T-helper 2 cell treated with Interferon-gamma antibody and Interleukin-4, amounts not matched to agents 5 μg/mL and 100 μg/mL, for 36 hours (primary cell): Measurements from ENCODE around the gene RGS5.

ENCODE experiments used
- DNase-seq: peaks from one replicate; pipeline ENCODE4 v3.0.0; 2021; ENCODE audit warnings: low spot score
- H3K27ac Mint-ChIP-seq: one replicate; pipeline ENCODE4 v1.8.0; 2021; ENCODE audit warnings: mild to moderate bottlenecking, mixed read lengths
- H3K27me3 Mint-ChIP-seq: one replicate; pipeline ENCODE4 v1.8.0; 2021; ENCODE audit warnings: low read depth, mixed read lengths
- H3K36me3 Mint-ChIP-seq: one replicate; pipeline ENCODE4 v1.8.0; 2021; ENCODE audit warnings: low read depth, mixed read lengths
- H3K4me1 Mint-ChIP-seq: one replicate; pipeline ENCODE4 v1.8.0; 2021; ENCODE audit warnings: low read depth, mixed read lengths
- H3K4me3 Mint-ChIP-seq: one replicate; pipeline ENCODE4 v1.8.0; 2022; ENCODE audit warnings: mild to moderate bottlenecking, moderate library complexity, mixed read lengths
- H3K9me3 Mint-ChIP-seq: one replicate; pipeline ENCODE4 v1.8.0; 2021; ENCODE audit warnings: mixed read lengths

The RGS5 gene

DNA sequence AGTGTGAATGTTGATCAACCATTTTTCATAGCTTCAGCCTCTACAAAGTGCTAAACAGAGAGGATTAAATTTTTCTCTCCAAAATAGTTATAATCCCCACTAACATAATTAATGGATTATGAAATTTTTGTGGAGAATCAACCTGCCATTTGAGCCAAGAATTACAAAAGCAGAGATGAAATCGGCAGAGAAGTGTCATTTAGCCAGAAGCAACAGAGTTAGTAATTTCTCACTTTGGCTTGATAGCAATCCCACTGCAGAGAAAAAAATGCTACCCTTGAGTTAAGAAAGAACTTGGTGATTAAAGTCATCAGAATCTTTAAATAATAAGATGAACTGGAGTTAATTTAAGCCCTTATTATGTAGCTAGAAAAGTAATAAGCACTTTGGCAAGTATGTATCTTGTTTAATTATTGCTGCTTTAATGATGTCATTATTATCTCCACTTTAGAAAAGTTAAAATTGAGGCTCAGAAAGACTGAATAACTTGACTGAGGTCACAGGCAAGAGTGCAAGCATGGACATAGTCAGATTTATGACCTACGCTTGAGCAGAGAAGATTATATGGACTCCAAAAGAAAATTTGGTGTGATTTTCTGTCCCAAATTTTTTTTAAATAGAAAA is 96.2 kb downstream of the RGS5 start:
- Mint-ChIP-seq H3K4me1 (no peaks in the 10 kb centered on the region), H3K27me3 (peaks cover 3% of the 10 kb centered on the region), H3K9me3 (no peaks in the 10 kb centered on the region), H3K4me3 (no peak overlapping the region), H3K36me3 (no peaks in the 10 kb centered on the region), H3K27ac (no peak overlapping the region)
- DNase-seq = no peak

DNA sequence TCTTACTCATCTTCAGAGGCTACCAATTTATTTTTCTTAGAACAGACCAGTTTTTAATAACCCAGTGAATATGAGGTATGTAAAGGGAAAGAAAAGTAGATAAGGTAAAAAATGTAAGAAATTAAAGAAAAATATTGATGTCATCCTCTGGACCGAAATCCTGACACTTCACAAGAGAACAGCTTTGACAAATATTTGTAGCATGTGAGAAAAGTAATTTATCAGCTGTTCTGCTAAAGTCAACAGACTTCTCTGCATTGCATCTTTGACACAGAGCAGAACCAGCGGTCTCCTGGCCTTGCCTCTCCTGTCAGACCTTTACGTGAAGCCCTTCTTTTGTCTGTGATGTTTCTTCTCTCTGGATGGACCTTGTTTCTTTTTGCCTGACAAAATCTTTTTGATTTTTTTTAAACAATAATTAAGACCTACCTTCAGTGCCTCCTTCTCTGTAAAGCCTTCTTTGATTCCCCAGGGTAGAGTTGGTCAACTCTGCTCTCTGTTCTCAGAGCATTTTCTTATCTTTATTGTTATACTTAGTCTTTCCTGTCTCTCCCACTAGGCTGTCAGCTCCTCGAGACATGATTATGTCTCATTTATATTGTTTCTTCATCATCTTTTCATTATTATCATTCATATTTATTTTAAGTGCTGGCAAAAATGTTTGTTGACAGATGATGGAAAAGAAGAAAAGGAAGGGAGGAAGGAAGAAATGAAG is 98.2 kb downstream of the RGS5 start:
- Mint-ChIP-seq H3K27ac (no peak overlapping the region), H3K4me3 (no peak overlapping the region)

DNA sequence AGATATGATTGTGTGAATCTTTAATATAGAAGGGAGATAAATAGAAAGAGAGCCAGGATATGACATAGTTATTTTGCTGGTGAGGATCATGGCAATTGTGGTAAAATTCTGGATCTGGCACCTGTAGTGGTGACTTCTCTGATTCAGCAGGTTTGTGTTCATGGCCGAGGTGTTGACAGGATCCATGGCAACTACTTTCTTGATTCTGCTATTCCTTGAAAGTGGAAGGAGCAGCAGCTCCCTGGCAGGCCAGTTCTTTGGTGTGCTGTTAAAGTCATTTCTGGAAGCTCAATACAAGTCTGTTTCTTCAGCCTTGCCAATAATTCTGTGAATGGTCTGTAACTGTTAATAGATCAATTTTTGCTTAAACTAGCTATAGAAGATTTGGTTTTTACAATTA is 100.1 kb downstream of the RGS5 start:
- H3K27me3 Mint-ChIP-seq = peaks cover 3% of the 10 kb centered on the region
- H3K36me3 Mint-ChIP-seq = no peaks in the 10 kb centered on the region
- no peak for DNase-seq
- no peak overlapping the region for H3K27ac Mint-ChIP-seq
- no peaks in the 10 kb centered on the region for H3K9me3 Mint-ChIP-seq
- H3K4me3 Mint-ChIP-seq = no peak overlapping the region
- H3K4me1 Mint-ChIP-seq = no peaks in the 10 kb centered on the region

More for the DNA sequence above, 98.2 kb downstream of the RGS5 start:
- no peak for DNase-seq
- Mint-ChIP-seq H3K36me3 (no peaks in the 10 kb centered on the region), H3K27me3 (peaks cover 3% of the 10 kb centered on the region), H3K9me3 (no peaks in the 10 kb centered on the region), H3K4me1 (no peaks in the 10 kb centered on the region)

DNA sequence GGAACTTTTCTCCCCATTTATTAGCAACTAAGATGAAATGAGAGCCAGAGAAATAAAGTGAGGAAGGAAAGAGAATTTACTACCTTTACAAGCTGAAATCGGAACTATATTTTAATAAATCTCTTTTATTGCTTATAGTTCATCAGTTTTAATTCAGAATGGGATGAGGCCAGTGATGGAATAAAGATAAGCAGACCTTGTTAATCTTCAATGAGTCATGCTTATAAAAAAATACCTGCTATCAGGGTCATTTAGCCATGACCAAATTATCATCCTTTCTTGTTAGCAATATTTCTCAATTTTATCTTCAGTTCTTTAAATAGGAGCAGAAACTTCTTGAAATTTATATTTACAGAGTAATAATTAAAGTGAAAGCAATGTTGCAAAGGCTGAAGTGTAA is 107.5 kb downstream of the RGS5 start:
- no peaks in the 10 kb centered on the region for H3K4me1 Mint-ChIP-seq
- H3K36me3 Mint-ChIP-seq = no peaks in the 10 kb centered on the region
- H3K9me3 Mint-ChIP-seq = no peaks in the 10 kb centered on the region
- H3K4me3 Mint-ChIP-seq = no peak overlapping the region
- H3K27ac Mint-ChIP-seq = no peak overlapping the region
- no peaks in the 10 kb centered on the region for H3K27me3 Mint-ChIP-seq
- no peak for DNase-seq

DNA sequence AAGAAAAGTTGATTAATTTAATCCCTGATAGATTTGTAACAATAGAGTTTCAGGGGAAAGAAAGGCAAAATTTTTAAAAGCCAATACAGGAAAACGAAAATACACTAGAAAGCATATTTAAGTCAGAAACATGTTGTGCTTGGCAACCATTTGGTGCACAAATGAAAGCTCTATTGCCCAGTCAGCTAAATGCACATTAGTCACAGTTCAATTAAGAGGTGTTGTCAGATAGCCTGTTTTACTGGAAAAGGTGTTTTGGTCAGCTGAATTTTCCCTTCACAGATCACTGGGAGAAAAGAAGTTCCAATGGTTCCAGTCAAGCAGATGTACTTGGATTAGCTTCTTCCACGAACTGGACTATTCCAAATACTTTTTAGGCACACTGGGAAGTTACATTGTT is 108.1 kb downstream of the RGS5 start:
- Mint-ChIP-seq H3K9me3 (no peaks in the 10 kb centered on the region), H3K27me3 (no peaks in the 10 kb centered on the region)

DNA sequence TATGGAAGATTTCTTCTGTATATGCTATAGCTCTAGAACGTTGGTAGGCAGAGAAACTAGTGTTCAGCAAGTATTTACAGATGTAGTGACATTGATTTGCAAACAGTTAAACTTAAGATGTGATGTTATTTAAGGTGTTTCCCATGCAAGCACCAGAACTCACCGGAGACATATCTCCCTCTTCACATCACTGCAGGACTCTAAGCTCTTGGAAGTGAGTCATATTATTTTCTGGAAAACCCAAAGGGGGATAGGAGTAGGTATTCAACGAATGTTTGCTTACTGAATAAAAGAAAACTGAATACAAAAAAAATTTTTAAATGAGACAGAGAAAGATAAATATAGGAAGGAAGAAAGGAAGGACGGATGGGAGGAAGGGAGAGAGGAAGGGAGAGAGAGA is 108.5 kb downstream of the RGS5 start:
- H3K4me1 Mint-ChIP-seq = no peaks in the 10 kb centered on the region
- no peaks in the 10 kb centered on the region for H3K36me3 Mint-ChIP-seq
- H3K9me3 Mint-ChIP-seq = no peaks in the 10 kb centered on the region
- no peak for DNase-seq
- H3K27ac Mint-ChIP-seq = no peak overlapping the region
- no peak overlapping the region for H3K4me3 Mint-ChIP-seq
- no peaks in the 10 kb centered on the region for H3K27me3 Mint-ChIP-seq

More for the DNA sequence above, 108.1 kb downstream of the RGS5 start:
- Mint-ChIP-seq H3K4me1 (no peaks in the 10 kb centered on the region), H3K27ac (no peak overlapping the region), H3K36me3 (no peaks in the 10 kb centered on the region), H3K4me3 (no peak overlapping the region)
- no peak for DNase-seq

DNA sequence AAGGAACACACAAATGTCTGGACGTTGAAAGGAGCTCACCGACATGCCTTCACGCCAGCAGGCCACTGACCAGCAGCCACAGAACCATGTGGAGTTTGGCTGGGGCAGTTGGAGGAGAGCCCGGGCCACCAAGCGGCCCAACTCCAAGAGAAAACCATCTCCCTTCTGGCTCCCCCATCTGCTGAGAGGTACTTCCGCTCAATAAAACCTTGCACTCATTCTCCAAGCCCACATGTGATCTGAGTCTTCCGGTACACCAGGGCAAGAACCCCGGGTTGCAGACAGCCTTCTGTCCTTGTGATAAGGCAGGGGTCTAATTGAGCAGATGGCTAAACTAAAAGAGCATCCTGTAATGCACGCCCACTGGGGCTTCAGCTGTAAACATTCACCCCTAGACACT is 109.1 kb downstream of the RGS5 start:
- Mint-ChIP-seq H3K27me3 (no peaks in the 10 kb centered on the region), H3K9me3 (no peaks in the 10 kb centered on the region), H3K27ac (no peak overlapping the region), H3K4me3 (no peak overlapping the region), H3K36me3 (no peaks in the 10 kb centered on the region), H3K4me1 (no peaks in the 10 kb centered on the region)
- no peak for DNase-seq

DNA sequence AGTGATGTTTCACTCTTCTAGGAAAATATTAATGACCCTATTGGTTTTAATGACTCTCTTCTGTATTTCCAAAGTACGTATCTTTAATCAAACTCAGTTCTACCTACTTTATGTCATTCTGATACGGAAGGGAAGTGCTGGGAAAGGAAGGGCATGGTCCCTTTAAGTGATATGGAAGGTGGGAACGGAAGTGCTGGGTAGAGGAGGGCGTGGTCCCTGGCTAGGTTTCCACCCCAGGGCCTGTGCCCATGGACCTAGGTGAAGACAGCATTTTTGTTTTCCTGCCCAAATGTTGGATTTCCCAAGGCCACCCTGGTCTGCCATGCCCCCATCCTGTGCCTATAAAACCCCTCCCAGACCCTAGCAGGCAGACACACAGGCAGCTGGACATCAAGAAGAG is 109.5 kb downstream of the RGS5 start:
- Mint-ChIP-seq H3K4me1 (no peaks in the 10 kb centered on the region), H3K4me3 (no peak overlapping the region), H3K36me3 (no peaks in the 10 kb centered on the region), H3K27ac (no peak overlapping the region), H3K27me3 (no peaks in the 10 kb centered on the region), H3K9me3 (no peaks in the 10 kb centered on the region)
- no peak for DNase-seq
